PC-3 (cell line): Measurements from ENCODE around the gene CD276.

ENCODE experiments used
- CTCF ChIP-seq: fragments of 300-600 bp; sonication (generic); conservative IDR thresholded peaks from 2 replicates; pipeline ENCODE4 v1.5.1; 2017; ENCODE audit warnings: antibody characterized with exemption, low read depth, mild to moderate bottlenecking, low read length
- EZH2 ChIP-seq: fragments of 300-600 bp; sonication (generic); IDR thresholded peaks from one replicate; pipeline ENCODE4 v1.6.1; 2017; ENCODE audit warnings: antibody characterized with exemption, mild to moderate bottlenecking, low read length; ENCODE audit not compliant: unreplicated experiment
- EZH2phosphoT487 ChIP-seq: fragments of 300-600 bp; sonication (generic); IDR thresholded peaks from 2 replicates; pipeline ENCODE4 v1.6.1; 2018; ENCODE audit warnings: mild to moderate bottlenecking, antibody characterized with exemption, low read length, borderline replicate concordance

- TF ChIP-seq CTCF (no peak), EZH2 (no peak), EZH2phosphoT487 (no peak)
These were observed 53.4 kb downstream of the CD276 start for GRCh38 chr15:73737535-73737934.
